Measurements from ENCODE around the gene RNF133. TPM values are rescaled to one million over a fixed set of nuclear protein-coding genes. Genes with fewer than 3 reads are reported as not detected.

RNF133 gene
- total and polyA plus RNA-seq, 12 donors, result 0.13 to 3.2 (median 0.57) TPM; not detected in 3

DNA sequence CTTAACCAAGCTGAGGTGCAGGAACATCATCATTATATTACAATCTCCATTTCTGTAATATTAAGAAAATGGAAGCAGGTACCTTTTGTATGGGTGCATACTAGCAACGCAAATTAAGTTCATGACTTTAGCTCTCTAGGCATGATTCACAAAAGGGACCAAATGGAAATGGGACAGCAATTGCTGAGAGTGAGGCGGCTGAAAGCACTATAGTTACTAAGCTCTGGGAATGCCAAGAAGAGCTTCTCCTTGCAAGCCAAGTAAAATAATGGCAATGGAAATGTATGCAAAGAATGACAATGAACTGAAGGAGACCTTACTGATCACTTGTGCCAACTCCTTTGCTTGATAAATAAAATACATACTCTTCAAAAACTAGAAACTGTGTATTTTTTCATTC, 40.0 kb upstream of the RNF133 start:
- intact Hi-C loops (cut with DNase I), result no loop called here
- no peak for TF ChIP-seq POLR2A (IDR thresholded peaks at IDR 0.05)
- no peak for TF ChIP-seq CTCF (IDR thresholded peaks at IDR 0.05)

GRCh38 chr7:122736183-122736582, 37.3 kb upstream of the RNF133 start:
- WGBS, 4 donors, result 91 to 96% (median 95%) methylated on average over 1 of the region's 1 CpG
- Histone ChIP-seq H3K27ac (no peak overlapping the region), H3K4me1 (replicated peaks in 1 of 2) (no peaks in the 10 kb centered on the region), H3K4me3 (no peak overlapping the region), H3K36me3 (replicated peaks in 1 of 2) (no peaks in the 10 kb centered on the region), H3K27me3 (no peaks in the 10 kb centered on the region), H3K9me3 (replicated peaks in 1 of 3) (no peaks in the 10 kb centered on the region)
- no peak for DNase-seq
- TF ChIP-seq POLR2A (IDR thresholded peaks at IDR 0.05), result no peak
- TF ChIP-seq CTCF (IDR thresholded peaks at IDR 0.05), result no peak
- intact Hi-C loops (cut with DNase I), result no loop called here

More for the DNA sequence above, 40.0 kb upstream of the RNF133 start:
- Histone ChIP-seq H3K4me1 (replicated peaks in 1 of 2) (no peaks in the 10 kb centered on the region), H3K27me3 (no peaks in the 10 kb centered on the region), H3K4me3 (no peak overlapping the region), H3K9me3 (replicated peaks in 1 of 3) (no peaks in the 10 kb centered on the region), H3K27ac (no peak overlapping the region), H3K36me3 (replicated peaks in 1 of 2) (no peaks in the 10 kb centered on the region)
- WGBS, 4 donors, result 85 to 89% (median 88%) methylated on average over 2 of the region's 2 CpGs
- no peak for DNase-seq

- no peaks in the 10 kb centered on the region for H3K27me3 ChIP-seq
Measured at GRCh38 chr7:122727759-122728158, 28.8 kb upstream of the RNF133 start.

GRCh38 chr7:122727354-122727753, 28.4 kb upstream of the RNF133 start:
- Histone ChIP-seq H3K27me3 (no peaks in the 10 kb centered on the region), H3K9me3 (replicated peaks in 1 of 3) (no peaks in the 10 kb centered on the region), H3K4me1 (replicated peaks in 1 of 2) (no peaks in the 10 kb centered on the region), H3K36me3 (replicated peaks in 1 of 2) (no peaks in the 10 kb centered on the region), H3K4me3 (no peak overlapping the region), H3K27ac (no peak overlapping the region)
- intact Hi-C loops (cut with DNase I), result no loop called here
- no peak for DNase-seq
- TF ChIP-seq POLR2A (IDR thresholded peaks at IDR 0.05) (no peak), CTCF (IDR thresholded peaks at IDR 0.05) (no peak)

More at GRCh38 chr7:122727759-122728158, 28.8 kb upstream of the RNF133 start:
- Histone ChIP-seq H3K9me3 (replicated peaks in 1 of 3) (no peaks in the 10 kb centered on the region), H3K27ac (no peak overlapping the region), H3K36me3 (replicated peaks in 1 of 2) (no peaks in the 10 kb centered on the region), H3K4me1 (replicated peaks in 1 of 2) (no peaks in the 10 kb centered on the region), H3K4me3 (no peak overlapping the region)
- no peak for DNase-seq
- intact Hi-C loops (cut with DNase I), result no loop called here
- WGBS, 4 donors, result 73 to 82% (median 79%) methylated on average over 1 of the region's 1 CpG
- TF ChIP-seq POLR2A (IDR thresholded peaks at IDR 0.05) (no peak), CTCF (IDR thresholded peaks at IDR 0.05) (no peak)
